Neural progenitor cell (in vitro differentiated cells): ENCODE data around the gene MPV17L2.

Experiments used
- CTCF ChIP-seq: fragments of 200-600 bp; sonication (generic); IDR thresholded peaks from 2 replicates; pipeline ENCODE4 v1.5.1; 2017; ENCODE audit warnings: antibody characterized with exemption, mild to moderate bottlenecking
- EZH2 ChIP-seq: fragments of 200-600 bp; sonication (generic); IDR thresholded peaks from 2 replicates; pipeline ENCODE4 v1.6.1; 2017; ENCODE audit warnings: antibody characterized with exemption, mild to moderate bottlenecking, moderate library complexity

- TF ChIP-seq EZH2 (no peak), CTCF (no peak)
These were observed 9.4 kb downstream of the MPV17L2 start for GRCh38 chr19:18202397-18202777.
